Osteoblast (primary cell): Measurements from ENCODE around the gene PPP1R13B. TPM values are rescaled to one million over a fixed set of nuclear protein-coding genes. Genes with fewer than 3 reads are reported as not detected.
A peak's percentile ranks its signal among the peaks of the same experiment; 100 is the strongest.

ENCODE experiments used
- DNase-seq: peaks from one replicate; pipeline ENCODE4 v3.0.0; 2011; ENCODE audit warnings: low spot score, mixed read lengths; ENCODE audit not compliant: insufficient read length; ENCODE audit errors: missing footprints
- H2AFZ ChIP-seq: 2 replicates; pipeline ENCODE4 v1.6.0; 2011; ENCODE audit warnings: mild to moderate bottlenecking, low read length
- H3K27ac ChIP-seq: 2 replicates; pipeline ENCODE4 v1.5.1; 2011; ENCODE audit warnings: mild to moderate bottlenecking, low read depth, low read length, moderate library complexity
- H3K27me3 ChIP-seq: 2 replicates; pipeline ENCODE4 v1.6.0; 2012; ENCODE audit warnings: mild to moderate bottlenecking, control low read depth, inconsistent platforms, low read length, moderate library complexity; ENCODE audit not compliant: insufficient read depth
- H3K36me3 ChIP-seq: 2 replicates; pipeline ENCODE4 v1.5.1; 2011; ENCODE audit warnings: mild to moderate bottlenecking, low read length, control low read depth, moderate library complexity; ENCODE audit not compliant: insufficient read depth
- H3K4me1 ChIP-seq: 2 replicates; pipeline ENCODE4 v1.5.1; 2011; ENCODE audit warnings: mild to moderate bottlenecking, low read length, control low read depth, moderate library complexity; ENCODE audit not compliant: insufficient read depth
- H3K4me2 ChIP-seq: 2 replicates; pipeline ENCODE4 v1.6.0; 2011; ENCODE audit warnings: mild to moderate bottlenecking, low read length; ENCODE audit not compliant: insufficient read depth
- H3K4me3 ChIP-seq: fragments of 200-600 bp; sonication (generic); 3 replicates; pipeline ENCODE4 v1.5.1; 2012; ENCODE audit warnings: mild to moderate bottlenecking, low read length, inconsistent platforms; ENCODE audit not compliant: insufficient read depth
- H3K79me2 ChIP-seq: 2 replicates; pipeline ENCODE4 v1.6.0; 2012; ENCODE audit warnings: mild to moderate bottlenecking, low read length, control low read depth, inconsistent platforms; ENCODE audit not compliant: insufficient read depth
- H3K9me3 ChIP-seq: 2 replicates; pipeline ENCODE4 v1.5.1; 2011; ENCODE audit warnings: low read depth, low read length, control low read depth
- H4K20me1 ChIP-seq: 2 replicates; pipeline ENCODE4 v1.6.0; 2012; ENCODE audit warnings: mild to moderate bottlenecking, low read length, control low read depth; ENCODE audit not compliant: insufficient read depth
- total RNA-seq: library from RNA; depleted of rRNA; stranded (reverse); fragments of >200 nt; gene quantifications from 2 replicates; pipeline ENCODE4 v1.2.3, GENCODE V29; 2012
- TF ChIP-seq, protein P1 (sequence below): IDR thresholded peaks from 2 replicates; pipeline ENCODE4 v1.5.1; 2011; ENCODE audit warnings: mild to moderate bottlenecking, low read depth, low read length, moderate library complexity; ENCODE audit errors: extremely low read depth

Gene PPP1R13B
- total RNA-seq, 1 donor = 3.3 TPM

DNA sequence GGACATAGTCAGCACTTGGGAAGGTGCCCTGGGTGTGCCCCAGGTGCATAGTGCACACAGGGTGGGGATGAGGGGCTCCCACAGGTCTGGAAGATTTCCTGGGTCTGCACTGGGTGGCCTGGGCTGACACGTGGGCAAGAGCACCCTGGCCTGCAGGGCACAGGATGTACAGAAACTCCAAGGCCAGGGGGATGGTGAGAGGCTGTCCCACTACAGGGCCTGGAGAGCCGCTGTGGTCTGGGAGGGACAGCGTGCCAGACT lies 35.8 kb upstream of the PPP1R13B start:
- DNase-seq = peak; percentile 49
- Histone ChIP-seq H3K27ac (no peak overlapping the region), H3K79me2 (no peaks in the 10 kb centered on the region), H3K4me1 (peaks cover 16% of the 10 kb centered on the region), H4K20me1 (no peaks in the 10 kb centered on the region), H3K9me3 (no peaks in the 10 kb centered on the region), H3K4me3 (no peak overlapping the region), H3K36me3 (no peaks in the 10 kb centered on the region), H2AFZ (no peak overlapping the region), H3K27me3 (peaks cover 14% of the 10 kb centered on the region), H3K4me2 (no peak overlapping the region)
- TF ChIP-seq, protein P1, sequence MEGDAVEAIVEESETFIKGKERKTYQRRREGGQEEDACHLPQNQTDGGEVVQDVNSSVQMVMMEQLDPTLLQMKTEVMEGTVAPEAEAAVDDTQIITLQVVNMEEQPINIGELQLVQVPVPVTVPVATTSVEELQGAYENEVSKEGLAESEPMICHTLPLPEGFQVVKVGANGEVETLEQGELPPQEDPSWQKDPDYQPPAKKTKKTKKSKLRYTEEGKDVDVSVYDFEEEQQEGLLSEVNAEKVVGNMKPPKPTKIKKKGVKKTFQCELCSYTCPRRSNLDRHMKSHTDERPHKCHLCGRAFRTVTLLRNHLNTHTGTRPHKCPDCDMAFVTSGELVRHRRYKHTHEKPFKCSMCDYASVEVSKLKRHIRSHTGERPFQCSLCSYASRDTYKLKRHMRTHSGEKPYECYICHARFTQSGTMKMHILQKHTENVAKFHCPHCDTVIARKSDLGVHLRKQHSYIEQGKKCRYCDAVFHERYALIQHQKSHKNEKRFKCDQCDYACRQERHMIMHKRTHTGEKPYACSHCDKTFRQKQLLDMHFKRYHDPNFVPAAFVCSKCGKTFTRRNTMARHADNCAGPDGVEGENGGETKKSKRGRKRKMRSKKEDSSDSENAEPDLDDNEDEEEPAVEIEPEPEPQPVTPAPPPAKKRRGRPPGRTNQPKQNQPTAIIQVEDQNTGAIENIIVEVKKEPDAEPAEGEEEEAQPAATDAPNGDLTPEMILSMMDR = no peak

DNA sequence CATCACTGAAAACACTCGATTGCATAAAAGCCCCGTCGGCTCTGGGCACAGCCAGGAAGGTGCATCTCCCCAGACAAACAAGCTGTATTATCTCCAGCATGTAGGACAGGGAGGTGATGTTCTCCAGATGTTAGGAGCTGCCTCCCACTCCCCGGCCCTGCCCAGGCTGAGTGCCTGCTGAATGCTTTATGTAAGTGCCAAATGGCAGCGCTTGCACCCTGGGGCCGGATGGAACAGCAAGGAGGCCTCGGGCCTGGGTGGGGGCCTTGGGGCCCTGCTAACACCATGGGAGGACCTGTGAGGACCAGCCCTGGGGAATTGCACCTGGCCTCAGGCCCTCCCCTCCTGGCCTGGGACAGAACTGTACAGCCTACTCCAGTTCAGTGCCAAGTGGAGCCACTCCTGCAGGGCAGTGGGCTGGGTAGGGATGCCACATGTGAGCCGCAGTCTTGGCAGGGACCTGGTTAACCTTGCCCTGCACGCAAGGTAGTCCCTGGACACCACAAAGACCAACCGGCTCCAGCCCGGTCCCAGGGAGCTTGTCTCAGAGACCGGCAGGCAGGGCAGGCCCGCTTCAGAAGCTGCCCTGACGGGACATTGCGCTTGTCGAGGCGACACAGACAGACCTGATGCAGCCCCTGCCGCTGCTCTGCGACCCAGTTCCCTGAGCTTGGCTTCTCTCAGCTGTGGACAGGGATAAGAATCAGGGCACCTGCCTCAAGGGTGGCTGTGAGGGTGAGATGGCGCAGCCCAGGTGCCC lies 35.3 kb upstream of the PPP1R13B start:
- Histone ChIP-seq H3K9me3 (no peaks in the 10 kb centered on the region), H3K36me3 (no peaks in the 10 kb centered on the region), H3K4me2 (no peak overlapping the region), H3K79me2 (no peaks in the 10 kb centered on the region), H4K20me1 (no peaks in the 10 kb centered on the region), H3K4me3 (no peak overlapping the region), H3K4me1 (peaks cover 16% of the 10 kb centered on the region), H2AFZ (no peak overlapping the region), H3K27me3 (peaks cover 14% of the 10 kb centered on the region), H3K27ac (no peak overlapping the region)
- peak; percentile 30 for DNase-seq
- TF ChIP-seq, protein P1 = no peak

DNA sequence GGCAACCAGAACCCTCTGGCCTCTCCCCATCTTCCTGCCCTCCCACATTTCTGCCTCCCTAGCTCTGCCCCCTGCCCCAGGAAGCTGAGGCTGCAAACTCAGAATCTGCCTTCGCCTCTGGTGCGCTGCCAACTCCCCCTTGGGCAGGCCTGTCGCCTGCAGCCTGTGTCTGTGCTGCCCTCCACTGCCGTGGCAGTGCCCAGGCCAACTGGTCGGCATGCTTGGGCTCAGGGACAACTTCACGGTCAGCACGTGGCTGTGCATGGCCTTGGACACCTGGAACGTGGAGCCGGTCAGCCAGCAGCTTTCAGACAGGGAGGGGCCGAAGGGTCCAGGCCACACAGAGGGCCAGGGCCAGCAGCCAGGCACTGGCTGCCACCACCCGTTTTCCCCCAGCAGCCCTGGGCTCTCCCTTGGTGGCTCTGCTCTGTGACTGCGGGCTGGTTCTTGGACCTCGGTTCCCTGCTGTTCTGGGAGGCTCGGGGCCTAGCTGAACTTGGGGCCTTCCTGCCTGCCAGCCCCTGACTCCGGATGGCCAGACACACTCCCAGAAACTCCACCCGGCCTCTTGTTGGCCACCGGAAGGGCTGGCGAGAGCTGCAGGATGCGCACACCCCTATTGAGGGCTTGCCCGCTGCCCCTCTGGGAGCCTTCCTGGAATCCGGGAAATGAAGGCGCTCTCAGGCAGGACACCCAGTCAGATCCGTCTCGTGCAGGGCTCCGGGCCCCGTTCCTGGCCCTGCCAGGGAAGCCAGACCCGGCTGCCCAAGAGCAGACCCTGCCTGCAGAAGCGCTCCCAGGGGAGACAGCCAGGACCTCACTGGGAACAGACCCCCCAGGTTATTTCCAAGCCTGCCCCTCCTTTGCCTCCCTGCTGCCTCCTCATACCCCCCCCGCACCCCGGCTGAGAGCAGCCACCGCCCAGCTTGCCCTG lies 34.2 kb upstream of the PPP1R13B start:
- no peak overlapping the region for H3K27ac ChIP-seq
- H3K79me2 ChIP-seq = no peaks in the 10 kb centered on the region
- H3K27me3 ChIP-seq = peaks cover 10% of the 10 kb centered on the region
- DNase-seq = peak; percentile 84
- TF ChIP-seq, protein P1 = no peak
- no peaks in the 10 kb centered on the region for H3K36me3 ChIP-seq
- H2AFZ ChIP-seq = no peak overlapping the region
- no peak overlapping the region for H3K4me2 ChIP-seq
- H3K9me3 ChIP-seq = no peaks in the 10 kb centered on the region
- H3K4me1 ChIP-seq = peaks cover 16% of the 10 kb centered on the region
- no peak overlapping the region for H3K4me3 ChIP-seq
- H4K20me1 ChIP-seq = no peaks in the 10 kb centered on the region
